NT2/D1 (cell line): ENCODE measurements around the gene BIN2.

Experiments
- SUZ12 ChIP-seq: IDR thresholded peaks from 2 replicates; pipeline ENCODE4 v1.6.1; 2011; ENCODE audit not compliant: insufficient read length, insufficient read depth; ENCODE audit errors: extremely low read depth
- YY1 ChIP-seq: IDR thresholded peaks from 2 replicates; pipeline ENCODE4 v1.6.1; 2011; ENCODE audit not compliant: insufficient read length, insufficient read depth
- ZNF274 ChIP-seq: IDR thresholded peaks from 2 replicates; pipeline ENCODE4 v1.6.1; 2011; ENCODE audit warnings: mild to moderate bottlenecking, low read depth, low read length

DNA sequence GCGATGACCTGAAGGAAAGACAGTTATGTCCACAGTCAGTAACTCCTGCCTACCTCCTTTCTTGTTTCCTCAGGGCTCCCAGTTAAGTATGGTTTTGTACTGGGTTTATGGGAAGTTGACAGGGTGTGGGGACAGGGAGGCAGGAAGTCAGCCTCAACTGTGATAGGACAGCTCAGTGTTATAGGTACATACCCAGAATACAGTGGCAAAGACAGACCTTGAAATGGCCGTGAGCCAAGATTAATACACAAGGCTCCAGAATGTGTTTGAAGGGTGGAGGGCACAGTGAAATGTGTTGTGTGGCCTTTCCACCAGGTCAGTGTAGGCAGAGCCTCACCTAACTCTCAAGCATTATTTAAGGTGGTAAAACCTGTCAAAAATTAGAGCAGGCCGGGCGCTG lies 4.6 kb upstream of the BIN2 start:
- TF ChIP-seq YY1, result no peak
- no peak for TF ChIP-seq ZNF274
- no peak for TF ChIP-seq SUZ12
